Fibroblast of lung (primary cell): ENCODE data around the gene DTX3L.

Experiments used
- EZH2 ChIP-seq: IDR thresholded peaks from 2 replicates; pipeline ENCODE4 v1.5.1; 2012; ENCODE audit warnings: low read length, control low read depth, mild to moderate bottlenecking; ENCODE audit errors: missing control alignments
- TF ChIP-seq, protein P1 (sequence below), 2 donors: IDR thresholded peaks in 1 of 2; conservative IDR thresholded peaks in 1 of 2; 1 replicate in 1 of 2; 2 replicates in 1 of 2; pipeline ENCODE4 v1.5.1; 2011 to 2012; ENCODE audit warnings: low read length in 2 of 2, control low read depth in 1 of 2, inconsistent platforms in 1 of 2, low read depth in 1 of 2, mild to moderate bottlenecking in 1 of 2

DNA sequence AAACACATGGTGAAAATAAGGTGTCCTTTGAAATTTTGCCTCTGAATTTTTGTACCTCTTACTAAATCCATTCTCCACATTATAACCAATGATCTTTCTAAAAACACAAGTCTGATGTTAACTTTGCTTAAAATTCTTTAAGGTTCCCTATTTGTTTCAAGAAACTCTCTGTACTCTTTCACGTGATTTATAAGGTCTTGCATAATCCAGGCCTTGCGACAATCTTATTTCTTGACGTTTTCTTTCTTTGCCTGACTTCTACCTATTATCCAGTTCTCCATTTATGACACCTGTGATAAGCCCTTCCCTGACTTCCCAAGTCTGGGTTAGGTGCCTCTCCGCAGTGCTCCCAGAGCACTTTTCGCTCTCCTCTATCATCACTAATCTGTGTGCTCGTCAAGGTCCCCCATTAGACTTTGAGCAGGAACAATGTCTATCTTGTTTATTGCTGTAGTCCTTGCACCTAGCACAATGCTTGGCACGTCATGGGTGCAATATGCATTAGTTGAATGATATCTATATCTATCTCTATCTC, 25.1 kb upstream of the DTX3L start:
- TF ChIP-seq, protein P1, sequence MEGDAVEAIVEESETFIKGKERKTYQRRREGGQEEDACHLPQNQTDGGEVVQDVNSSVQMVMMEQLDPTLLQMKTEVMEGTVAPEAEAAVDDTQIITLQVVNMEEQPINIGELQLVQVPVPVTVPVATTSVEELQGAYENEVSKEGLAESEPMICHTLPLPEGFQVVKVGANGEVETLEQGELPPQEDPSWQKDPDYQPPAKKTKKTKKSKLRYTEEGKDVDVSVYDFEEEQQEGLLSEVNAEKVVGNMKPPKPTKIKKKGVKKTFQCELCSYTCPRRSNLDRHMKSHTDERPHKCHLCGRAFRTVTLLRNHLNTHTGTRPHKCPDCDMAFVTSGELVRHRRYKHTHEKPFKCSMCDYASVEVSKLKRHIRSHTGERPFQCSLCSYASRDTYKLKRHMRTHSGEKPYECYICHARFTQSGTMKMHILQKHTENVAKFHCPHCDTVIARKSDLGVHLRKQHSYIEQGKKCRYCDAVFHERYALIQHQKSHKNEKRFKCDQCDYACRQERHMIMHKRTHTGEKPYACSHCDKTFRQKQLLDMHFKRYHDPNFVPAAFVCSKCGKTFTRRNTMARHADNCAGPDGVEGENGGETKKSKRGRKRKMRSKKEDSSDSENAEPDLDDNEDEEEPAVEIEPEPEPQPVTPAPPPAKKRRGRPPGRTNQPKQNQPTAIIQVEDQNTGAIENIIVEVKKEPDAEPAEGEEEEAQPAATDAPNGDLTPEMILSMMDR (conservative IDR thresholded peaks at IDR 0.05 in 1 of 2, IDR thresholded peaks at IDR 0.05 in 1 of 2; ENCODE audit: low read depth in 1 of 2, low read length in 2 of 2): no peak
- TF ChIP-seq EZH2: no peak
